Dedifferentiated amniotic fluid mesenchymal stem cell (primary cell): ENCODE data around the gene ZFHX2.
"Not testable (repeated sequence)": the region's sequence is repeated elsewhere in the genome, so short reads cannot be mapped to it uniquely, and the experiment has no call there.

Experiments used
- DNase-seq: peaks from one replicate; pipeline ENCODE4 v3.0.0-alpha.2; 2016; ENCODE audit errors: extremely low spot score

The ZFHX2 gene

GRCh38 chr14:23539248-23540140 lies 12.1 kb downstream of the ZFHX2 start:
- no peak for DNase-seq

GRCh38 chr14:23538785-23539184 lies 12.8 kb downstream of the ZFHX2 start:
- no peak for DNase-seq

GRCh38 chr14:23538050-23538718 lies 13.4 kb downstream of the ZFHX2 start:
- DNase-seq, result no peak

GRCh38 chr14:23537351-23538049 lies 14.1 kb downstream of the ZFHX2 start:
- DNase-seq, result no peak

GRCh38 chr14:23536906-23537305 lies 14.7 kb downstream of the ZFHX2 start:
- DNase-seq, result not testable (repeated sequence)

- no peak for DNase-seq
Measured at GRCh38 chr14:23536494-23536893, 15.1 kb downstream of the ZFHX2 start.

- no peak for DNase-seq
Measured at GRCh38 chr14:23535943-23536342, 15.6 kb downstream of the ZFHX2 start.

- DNase-seq, result no peak
Measured at GRCh38 chr14:23533652-23534435, 17.7 kb downstream of the ZFHX2 start.

- no peak for DNase-seq
Measured at GRCh38 chr14:23532658-23533057, 18.9 kb downstream of the ZFHX2 start.

- DNase-seq, result no peak
Measured at GRCh38 chr14:23531391-23531790, 20.2 kb downstream of the ZFHX2 start.

GRCh38 chr14:23530375-23531055 lies 21.1 kb downstream of the ZFHX2 start:
- DNase-seq, result no peak

GRCh38 chr14:23529016-23529415 lies 22.5 kb downstream of the ZFHX2 start:
- DNase-seq, result no peak

- DNase-seq, result no peak
Measured at GRCh38 chr14:23528555-23528954, 23.0 kb downstream of the ZFHX2 start.

- no peak for DNase-seq
Measured at GRCh38 chr14:23525611-23526010, 26.0 kb downstream of the ZFHX2 start.

GRCh38 chr14:23524954-23525353 lies 26.6 kb downstream of the ZFHX2 start:
- DNase-seq, result no peak

GRCh38 chr14:23523229-23524016 lies 28.1 kb downstream of the ZFHX2 start:
- no peak for DNase-seq

GRCh38 chr14:23522643-23523198 lies 28.8 kb downstream of the ZFHX2 start:
- no peak for DNase-seq

GRCh38 chr14:23521785-23522640 lies 29.6 kb downstream of the ZFHX2 start:
- no peak for DNase-seq
